ENCODE results near the gene PFDN4. TPM values are rescaled to one million over a fixed set of nuclear protein-coding genes. Genes with fewer than 3 reads are reported as not detected.

The PFDN4 gene, protein sequence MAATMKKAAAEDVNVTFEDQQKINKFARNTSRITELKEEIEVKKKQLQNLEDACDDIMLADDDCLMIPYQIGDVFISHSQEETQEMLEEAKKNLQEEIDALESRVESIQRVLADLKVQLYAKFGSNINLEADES
- 10 to 100 TPM; 18.7 to 19.0 TPM for total RNA-seq

DNA sequence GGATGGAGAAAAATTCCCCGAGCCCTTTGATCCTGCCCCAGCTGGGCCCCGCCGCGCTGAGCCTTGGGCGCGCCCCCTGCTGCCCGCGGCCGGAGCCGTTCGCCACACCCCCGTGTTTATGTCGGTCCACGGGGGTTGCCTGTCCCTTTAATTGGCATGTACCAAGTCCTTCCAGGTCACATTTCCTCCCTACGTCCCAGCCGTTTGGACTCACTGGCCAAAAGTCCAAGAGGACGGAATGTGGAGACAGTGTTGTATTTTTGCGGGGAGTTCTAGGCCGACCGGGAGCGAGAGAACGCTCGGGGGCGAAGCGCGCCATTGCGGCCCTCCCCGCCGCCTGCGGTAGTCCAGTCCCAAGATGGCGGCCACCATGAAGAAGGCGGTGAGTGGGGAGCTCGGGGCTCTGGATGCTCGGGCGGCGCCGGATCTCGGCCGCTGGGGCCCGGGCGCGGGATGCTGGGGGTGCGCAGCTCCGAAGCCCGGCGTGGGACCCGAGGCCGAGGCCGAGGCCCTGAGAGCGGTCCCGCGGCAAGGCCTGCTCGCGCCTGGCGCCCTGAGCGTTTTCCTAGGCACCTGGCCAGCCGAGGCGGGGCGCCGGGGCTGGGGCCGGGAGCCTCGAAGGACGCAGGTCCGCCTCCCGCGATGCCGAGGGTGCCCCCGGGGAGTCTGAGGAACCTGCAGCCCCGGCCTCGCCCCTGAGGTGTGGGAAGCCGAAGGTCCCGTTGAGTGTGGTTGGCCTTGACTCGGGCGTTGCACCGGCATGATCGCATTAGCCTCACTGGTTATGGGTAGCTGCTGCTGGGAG lies at the start of gene PFDN4:
Gene PFDN4, plus strand, starts transcription at position 345 of the 805 bp plus-strand sequence. Its CDS starts 14 bp downstream, at position 359.
- TF ChIP-seq, protein P1, sequence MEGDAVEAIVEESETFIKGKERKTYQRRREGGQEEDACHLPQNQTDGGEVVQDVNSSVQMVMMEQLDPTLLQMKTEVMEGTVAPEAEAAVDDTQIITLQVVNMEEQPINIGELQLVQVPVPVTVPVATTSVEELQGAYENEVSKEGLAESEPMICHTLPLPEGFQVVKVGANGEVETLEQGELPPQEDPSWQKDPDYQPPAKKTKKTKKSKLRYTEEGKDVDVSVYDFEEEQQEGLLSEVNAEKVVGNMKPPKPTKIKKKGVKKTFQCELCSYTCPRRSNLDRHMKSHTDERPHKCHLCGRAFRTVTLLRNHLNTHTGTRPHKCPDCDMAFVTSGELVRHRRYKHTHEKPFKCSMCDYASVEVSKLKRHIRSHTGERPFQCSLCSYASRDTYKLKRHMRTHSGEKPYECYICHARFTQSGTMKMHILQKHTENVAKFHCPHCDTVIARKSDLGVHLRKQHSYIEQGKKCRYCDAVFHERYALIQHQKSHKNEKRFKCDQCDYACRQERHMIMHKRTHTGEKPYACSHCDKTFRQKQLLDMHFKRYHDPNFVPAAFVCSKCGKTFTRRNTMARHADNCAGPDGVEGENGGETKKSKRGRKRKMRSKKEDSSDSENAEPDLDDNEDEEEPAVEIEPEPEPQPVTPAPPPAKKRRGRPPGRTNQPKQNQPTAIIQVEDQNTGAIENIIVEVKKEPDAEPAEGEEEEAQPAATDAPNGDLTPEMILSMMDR (IDR thresholded peaks at IDR 0.05): peak; percentile 73
- peak within 1 kb of the TSS; percentile 99 for H3K4me3 ChIP-seq
- H3K9me3 ChIP-seq: no peaks in the 10 kb centered on the region
- peak within 1 kb of the TSS; percentile 73 to 82 for H3K9ac ChIP-seq (ENCODE audit: low read depth in 2 of 2, low read length in 2 of 2)
- peaks cover 3% of the 10 kb centered on the region for H3K4me1 ChIP-seq
- H3K36me3 ChIP-seq: no peaks in the 10 kb centered on the region
- H3K27me3 ChIP-seq: no peaks in the 10 kb centered on the region
- intact Hi-C loops (cut with DNase I): no loop called here
- H3K27ac ChIP-seq: peak within 1 kb of the TSS; percentile 84
- peak; percentile 88 for DNase-seq

DNA sequence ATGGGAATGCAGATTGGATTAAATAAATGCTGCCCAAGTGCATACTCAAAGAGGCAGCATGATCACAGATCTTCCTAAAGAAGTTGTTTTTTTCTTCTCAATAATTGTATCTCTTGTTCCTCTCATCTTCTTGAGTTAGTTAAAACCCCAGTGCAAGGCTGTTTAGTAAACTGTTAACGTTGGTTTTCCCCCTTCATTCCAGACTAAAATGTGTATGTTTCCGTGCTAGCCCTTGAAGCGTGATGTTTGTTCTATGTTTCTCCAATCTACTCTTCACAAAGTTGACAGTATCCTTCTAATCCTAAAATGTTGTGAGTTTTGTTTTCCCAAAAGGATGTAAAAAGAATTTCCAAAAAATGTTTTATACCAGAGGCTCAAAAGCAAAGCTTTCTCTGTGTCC lies 49.7 kb upstream of the PFDN4 start:
- Histone ChIP-seq H3K36me3 (no peaks in the 10 kb centered on the region), H3K9me3 (no peaks in the 10 kb centered on the region), H3K9ac (ENCODE audit: low read depth in 2 of 2, low read length in 2 of 2) (no peak overlapping the region), H3K27ac (no peak overlapping the region), H3K4me3 (no peak overlapping the region), H3K4me1 (no peaks in the 10 kb centered on the region), H3K27me3 (no peaks in the 10 kb centered on the region)
- TF ChIP-seq, protein P1 (IDR thresholded peaks at IDR 0.05): no peak
- intact Hi-C loops (cut with DNase I): no loop called here
- no peak for DNase-seq

DNA sequence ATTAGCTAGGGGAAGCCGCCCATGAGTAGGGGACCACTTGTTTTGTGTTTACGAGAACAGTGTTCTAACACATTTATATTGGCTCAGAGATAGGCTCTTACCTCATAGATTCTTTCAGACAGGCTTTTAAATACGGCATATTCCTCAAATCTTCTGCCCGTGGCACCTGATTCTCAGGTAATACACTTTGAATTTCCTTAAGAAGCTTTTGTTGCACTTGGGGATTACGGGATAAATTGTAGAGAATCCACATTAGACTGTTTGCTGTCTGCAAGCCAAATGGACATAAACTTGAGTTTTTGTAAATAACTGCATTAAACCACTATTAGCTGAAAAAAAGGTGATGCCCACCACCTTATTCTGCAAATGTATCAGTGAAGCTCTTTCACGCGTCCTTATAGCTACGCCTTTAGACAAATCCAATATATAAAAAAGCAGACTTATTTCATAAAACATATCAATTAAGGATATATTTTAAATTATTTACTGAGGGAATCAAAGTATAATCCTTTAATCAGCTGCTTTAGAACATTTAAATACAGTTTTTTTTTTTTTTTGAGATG lies 49.0 kb upstream of the PFDN4 start:
- Histone ChIP-seq H3K4me3 (no peak overlapping the region), H3K4me1 (no peaks in the 10 kb centered on the region), H3K9me3 (no peaks in the 10 kb centered on the region), H3K9ac (ENCODE audit: low read depth in 2 of 2, low read length in 2 of 2) (no peak overlapping the region), H3K36me3 (no peaks in the 10 kb centered on the region), H3K27ac (no peak overlapping the region), H3K27me3 (no peaks in the 10 kb centered on the region)
- TF ChIP-seq, protein P1 (IDR thresholded peaks at IDR 0.05): no peak
- intact Hi-C loops (cut with DNase I): no loop called here
- no peak for DNase-seq

DNA sequence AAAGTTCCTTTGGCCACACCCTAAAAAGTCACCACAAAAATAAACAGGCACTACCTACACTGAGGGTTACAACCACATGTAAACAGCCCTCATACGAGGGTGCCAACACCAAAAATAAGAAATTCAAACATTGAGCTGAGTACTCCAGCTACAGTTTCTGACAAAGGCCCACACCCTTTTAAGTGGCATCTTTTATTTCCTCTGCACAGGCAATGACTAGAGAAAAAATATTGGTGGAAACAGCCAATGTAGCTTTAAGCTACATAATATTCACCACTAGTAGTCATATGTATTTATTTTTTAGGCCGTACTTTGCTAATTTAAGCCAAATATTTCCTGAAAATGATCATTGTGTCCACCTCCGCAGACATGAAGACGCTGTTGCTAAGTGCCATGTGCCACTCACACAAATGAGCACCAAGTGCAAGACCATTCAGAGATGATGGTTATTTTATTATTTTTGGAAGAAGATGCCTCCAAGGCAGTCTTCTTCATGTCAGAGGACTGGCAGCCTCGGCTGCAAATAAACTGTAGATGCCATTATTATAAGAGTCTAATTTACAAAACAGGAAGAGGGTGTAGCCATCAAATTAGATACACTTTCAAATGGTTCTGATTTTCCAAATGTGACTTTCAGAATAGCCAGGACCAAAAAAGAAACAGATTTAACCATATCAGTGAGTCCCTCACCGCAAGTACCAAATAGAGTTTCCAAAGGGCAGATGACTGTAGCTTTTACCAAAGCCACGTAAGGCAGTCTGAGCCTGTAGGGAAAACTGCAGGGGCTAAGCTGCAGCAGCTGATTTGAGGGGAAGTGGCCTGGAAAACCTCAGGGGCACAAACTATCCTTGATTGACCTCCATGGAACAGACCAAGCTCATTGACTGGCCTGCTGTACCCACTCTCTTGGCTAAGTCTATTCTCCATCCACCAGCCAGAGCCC lies 47.6 kb upstream of the PFDN4 start:
- H3K9ac ChIP-seq (ENCODE audit: low read depth in 2 of 2, low read length in 2 of 2): no peak overlapping the region
- H3K27ac ChIP-seq: no peak overlapping the region
- H3K4me1 ChIP-seq: no peaks in the 10 kb centered on the region
- intact Hi-C loops (cut with DNase I): no loop called here
- TF ChIP-seq, protein P1 (IDR thresholded peaks at IDR 0.05): no peak
- no peak overlapping the region for H3K4me3 ChIP-seq
- H3K27me3 ChIP-seq: no peaks in the 10 kb centered on the region
- H3K9me3 ChIP-seq: no peaks in the 10 kb centered on the region
- DNase-seq: no peak
- H3K36me3 ChIP-seq: no peaks in the 10 kb centered on the region
